Transverse colon (tissue), 4 donors: Measurements from ENCODE around the gene KLF15. TPM values are rescaled to one million over a fixed set of nuclear protein-coding genes. Genes with fewer than 3 reads are reported as not detected.

ENCODE experiments used
- DNase-seq: peaks from one replicate; pipeline ENCODE4 v3.0.0-alpha.2; 2019
- H3K27ac ChIP-seq, 4 donors: fragments of 200-600 bp; sonication (generic); 2 replicates each; pipeline ENCODE4 v1.5.1; 2016 to 2018; ENCODE audit warnings: inconsistent platforms in 4 of 4
- H3K27me3 ChIP-seq: fragments of 200-600 bp; sonication (generic); 2 replicates; pipeline ENCODE4 v1.5.1; 2017; ENCODE audit warnings: inconsistent platforms
- H3K36me3 ChIP-seq, 4 donors: fragments of 200-600 bp; sonication (generic); 2 replicates each; pipeline ENCODE4 v1.5.1; 2017 to 2019; ENCODE audit warnings: inconsistent platforms in 4 of 4
- H3K4me1 ChIP-seq, 4 donors: fragments of 200-600 bp; sonication (generic); 2 replicates each; pipeline ENCODE4 v1.5.1; 2017 to 2020; ENCODE audit warnings: inconsistent platforms in 4 of 4
- H3K4me3 ChIP-seq, 4 donors: fragments of 200-600 bp; sonication (generic); 1 replicate in 1 of 4; 2 replicates in 3 of 4; pipeline versions ENCODE4 v1.5.1 to v1.6.1; 2017 to 2019; ENCODE audit warnings: inconsistent platforms in 4 of 4
- H3K9me3 ChIP-seq, 2 donors: fragments of 200-600 bp; sonication (generic); 2 replicates each; pipeline ENCODE4 v1.5.1; 2017 to 2019; ENCODE audit warnings: inconsistent platforms in 2 of 2
- EP300 ChIP-seq: sonication (generic); formaldehyde crosslinking; IDR thresholded peaks from one replicate; pipeline ENCODE4 v1.6.1; 2017; ENCODE audit warnings: antibody characterized with exemption, low read depth
- POLR2A ChIP-seq: fragments of 450-650 bp; IDR thresholded peaks from one replicate; pipeline ENCODE4 v1.6.1; 2016; ENCODE audit warnings: antibody characterized with exemption, mild to moderate bottlenecking, moderate library complexity
- POLR2AphosphoS5 ChIP-seq, 3 donors: sonication (generic); formaldehyde crosslinking; IDR thresholded peaks; one replicate each; pipeline ENCODE4 v1.6.1; 2016; ENCODE audit warnings: antibody characterized with exemption in 3 of 3
- WGBS, 2 donors: methylation state at CpG; one replicate each; pipeline ENCODE4 v1.1.5; 2018; ENCODE audit warnings: low coverage in 1 of 2; 5-methylcytosine and 5-hydroxymethylcytosine counted together
- in situ Hi-C, 4 donors: fragments of 200-750 bp; cut with MboI; loops; one replicate each; pipeline versions ENCODE4 v1.15.0 to v1.15.1; 2017; ENCODE audit warnings: low sequenced_read_pairs in 3 of 4, low pct_ligation_motif_present in 1 of 4, low pct_unique_long_range_greater_than_20kb in 1 of 4
- intact Hi-C: fragments of 100-400 bp; cut with DNase I; formaldehyde crosslinking; loops from one replicate; pipeline ENCODE4 v1.15.1; 2023; ENCODE audit warnings: low total_unique reads
- total RNA-seq, 4 donors: library from RNA; depleted of rRNA; stranded (reverse); fragments of >200 nt; gene quantifications; one replicate each; pipeline ENCODE4 v1.1.0, GENCODE V29; 2016
- TF ChIP-seq, protein P1 (sequence below), 5 experiments: fragments of 200-600 bp in 3 of 5; fragments of 450-650 bp in 2 of 5; sonication (generic) in 3 of 5; IDR thresholded peaks; 1 replicate in 2 of 5; 2 replicates in 3 of 5; pipeline ENCODE4 v1.5.1; 2016 to 2017; ENCODE audit warnings: antibody characterized with exemption in 5 of 5, inconsistent platforms in 3 of 5, mild to moderate bottlenecking in 2 of 5, moderate library complexity in 1 of 5

The KLF15 gene
- total RNA-seq, 4 donors from 2014 or later = 4.0 to 19.5 (median 8.4) TPM

DNA sequence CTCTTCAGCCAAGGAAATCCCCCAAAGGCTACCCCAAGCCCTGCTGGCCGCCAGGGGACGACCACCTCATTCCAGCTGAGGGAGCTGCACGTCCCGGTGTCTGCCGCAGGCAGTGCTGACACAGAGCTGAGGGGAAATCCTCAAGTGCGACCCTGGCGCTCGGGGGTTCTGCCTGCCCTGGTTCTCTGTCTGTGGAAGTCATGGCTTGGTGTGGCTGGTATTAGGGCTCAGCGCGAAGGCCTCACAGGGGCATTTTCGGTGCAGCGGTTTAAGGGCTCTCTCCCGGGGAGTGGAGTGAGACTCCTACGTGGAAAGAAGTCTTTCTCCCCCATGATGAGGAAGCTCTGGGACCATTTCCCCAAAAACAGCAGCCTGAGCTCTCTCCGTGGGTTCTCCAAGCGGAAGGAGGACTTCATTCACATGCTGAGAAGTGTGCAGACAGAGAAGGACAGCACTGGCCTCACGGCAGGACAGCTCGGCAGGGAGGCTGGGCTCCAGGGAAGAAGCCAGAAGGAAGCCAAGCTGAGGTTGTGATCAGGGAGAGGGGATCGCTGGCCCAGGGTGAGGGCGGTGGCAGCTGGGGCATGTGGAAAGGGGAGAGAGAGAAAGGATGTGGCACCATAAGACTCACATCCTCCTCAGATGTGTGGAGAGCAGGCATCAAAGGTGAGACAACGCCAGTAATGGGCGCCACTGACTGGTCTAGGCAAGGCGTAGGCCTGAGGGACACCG, 48.6 kb downstream of the KLF15 start:
- no peak overlapping the region for H3K4me3 ChIP-seq
- 90 to 91% methylated on average over 5 to 24 of the region's 24 CpGs for WGBS, 2 donors
- TF ChIP-seq POLR2A = no peak
- TF ChIP-seq, protein P1, sequence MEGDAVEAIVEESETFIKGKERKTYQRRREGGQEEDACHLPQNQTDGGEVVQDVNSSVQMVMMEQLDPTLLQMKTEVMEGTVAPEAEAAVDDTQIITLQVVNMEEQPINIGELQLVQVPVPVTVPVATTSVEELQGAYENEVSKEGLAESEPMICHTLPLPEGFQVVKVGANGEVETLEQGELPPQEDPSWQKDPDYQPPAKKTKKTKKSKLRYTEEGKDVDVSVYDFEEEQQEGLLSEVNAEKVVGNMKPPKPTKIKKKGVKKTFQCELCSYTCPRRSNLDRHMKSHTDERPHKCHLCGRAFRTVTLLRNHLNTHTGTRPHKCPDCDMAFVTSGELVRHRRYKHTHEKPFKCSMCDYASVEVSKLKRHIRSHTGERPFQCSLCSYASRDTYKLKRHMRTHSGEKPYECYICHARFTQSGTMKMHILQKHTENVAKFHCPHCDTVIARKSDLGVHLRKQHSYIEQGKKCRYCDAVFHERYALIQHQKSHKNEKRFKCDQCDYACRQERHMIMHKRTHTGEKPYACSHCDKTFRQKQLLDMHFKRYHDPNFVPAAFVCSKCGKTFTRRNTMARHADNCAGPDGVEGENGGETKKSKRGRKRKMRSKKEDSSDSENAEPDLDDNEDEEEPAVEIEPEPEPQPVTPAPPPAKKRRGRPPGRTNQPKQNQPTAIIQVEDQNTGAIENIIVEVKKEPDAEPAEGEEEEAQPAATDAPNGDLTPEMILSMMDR (IDR thresholded peaks at IDR 0.05) = no peak
- no peak for TF ChIP-seq POLR2AphosphoS5 (IDR thresholded peaks at IDR 0.05)
- no peak for TF ChIP-seq EP300
- H3K9me3 ChIP-seq = peaks cover 4 to 7% of the 10 kb centered on the region in 2 donors
- in situ Hi-C loops = no loop called here
- no peak for DNase-seq
- no peaks in the 10 kb centered on the region for H3K4me1 ChIP-seq
- no peak overlapping the region for H3K27ac ChIP-seq
- no peaks in the 10 kb centered on the region for H3K36me3 ChIP-seq
- intact Hi-C loops = no loop called here
- no peaks in the 10 kb centered on the region for H3K27me3 ChIP-seq

DNA sequence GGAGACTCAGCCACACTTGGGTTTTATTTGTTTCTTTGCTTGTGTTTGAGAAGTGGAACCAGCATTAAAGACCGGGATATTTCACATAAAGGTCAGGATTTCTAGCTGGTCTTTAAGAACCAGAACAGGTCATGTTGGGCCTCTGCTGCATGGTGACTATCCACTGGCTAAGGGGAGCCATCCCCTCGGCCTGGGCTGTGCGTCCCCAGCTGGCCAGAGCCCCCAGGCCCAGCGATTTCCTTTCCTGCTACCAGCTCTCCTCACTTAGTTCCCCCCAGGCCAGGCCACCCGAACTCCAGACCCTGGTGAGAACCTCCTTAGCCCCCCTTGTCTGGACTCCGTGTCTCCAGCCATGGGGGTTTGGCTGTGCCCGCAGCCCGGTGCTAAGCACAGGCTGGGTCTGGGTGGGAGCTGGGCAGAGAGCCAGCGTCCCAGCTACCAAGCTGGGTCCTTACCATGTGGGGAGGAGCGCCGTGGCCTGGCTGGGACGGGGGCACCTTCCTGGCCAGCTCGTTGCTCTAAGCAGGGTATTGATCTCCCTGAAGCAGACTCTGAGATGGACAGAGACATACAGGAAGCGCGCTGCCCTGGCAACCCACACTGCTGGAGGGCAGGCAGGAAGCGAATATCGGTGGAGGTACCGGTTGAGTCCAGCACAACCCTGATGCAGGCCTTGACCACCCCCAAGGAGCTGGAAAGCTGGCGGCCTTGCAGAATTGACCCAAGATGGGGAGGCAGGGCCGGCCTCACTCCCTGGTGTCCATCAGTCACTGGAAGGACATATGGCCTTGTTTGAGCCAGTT, 49.4 kb downstream of the KLF15 start:
- Histone ChIP-seq H3K36me3 (no peaks in the 10 kb centered on the region), H3K27me3 (no peaks in the 10 kb centered on the region), H3K4me3 (no peak overlapping the region), H3K27ac (no peak overlapping the region), H3K9me3 (peaks cover 11% of the 10 kb centered on the region in 2 donors), H3K4me1 (no peaks in the 10 kb centered on the region)
- WGBS, 2 donors = 86% methylated on average over 15 of the region's 20 CpGs; no CpG with 5 or more reads in 1 of the 2 donors
- in situ Hi-C loops (no loop called here), intact Hi-C loops (no loop called here)
- DNase-seq = no peak
- TF ChIP-seq POLR2A (no peak), EP300 (no peak), POLR2AphosphoS5 (IDR thresholded peaks at IDR 0.05) (no peak)
- TF ChIP-seq, protein P1 (IDR thresholded peaks at IDR 0.05) = no peak

DNA sequence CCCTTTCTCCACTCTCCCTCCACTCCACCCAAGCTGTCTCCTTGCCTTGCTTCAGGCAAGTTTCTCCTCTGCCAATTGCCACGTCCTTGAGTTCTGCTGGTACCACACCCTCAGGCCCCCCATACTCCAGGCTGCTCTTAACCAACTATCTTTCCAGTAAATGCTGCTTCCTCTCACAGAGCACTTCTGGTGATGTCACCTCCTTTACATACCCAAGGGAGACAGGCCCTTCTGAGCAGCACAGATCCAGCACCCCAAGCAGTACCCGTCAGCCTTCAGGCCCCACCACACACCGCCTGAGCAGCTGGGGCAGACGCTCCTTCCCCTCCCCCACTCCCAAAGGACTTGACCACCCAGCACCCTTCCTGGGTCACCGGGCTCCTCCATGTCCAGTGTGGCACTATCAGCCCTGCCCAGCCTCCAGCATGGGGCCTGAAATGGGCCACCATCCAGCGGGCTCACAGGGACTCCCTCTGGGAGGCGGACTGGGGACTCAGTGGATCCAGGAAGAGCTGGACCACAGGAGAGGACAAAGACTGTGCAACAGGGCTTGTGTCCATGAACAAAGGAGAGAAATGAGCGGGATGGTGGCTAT, 50.2 kb downstream of the KLF15 start:
- 83 to 88% methylated on average over 1 to 7 of the region's 8 CpGs for WGBS, 2 donors
- H3K9me3 ChIP-seq = peaks cover 11% of the 10 kb centered on the region in 2 donors
- no peak for DNase-seq
- in situ Hi-C loops (no loop called here), intact Hi-C loops (no loop called here)
- no peak overlapping the region for H3K4me3 ChIP-seq
- H3K27me3 ChIP-seq = no peaks in the 10 kb centered on the region
- H3K27ac ChIP-seq = no peak overlapping the region
- no peak for TF ChIP-seq POLR2AphosphoS5 (IDR thresholded peaks at IDR 0.05)
- TF ChIP-seq EP300 = no peak
- H3K36me3 ChIP-seq = no peaks in the 10 kb centered on the region
- H3K4me1 ChIP-seq = no peaks in the 10 kb centered on the region

DNA sequence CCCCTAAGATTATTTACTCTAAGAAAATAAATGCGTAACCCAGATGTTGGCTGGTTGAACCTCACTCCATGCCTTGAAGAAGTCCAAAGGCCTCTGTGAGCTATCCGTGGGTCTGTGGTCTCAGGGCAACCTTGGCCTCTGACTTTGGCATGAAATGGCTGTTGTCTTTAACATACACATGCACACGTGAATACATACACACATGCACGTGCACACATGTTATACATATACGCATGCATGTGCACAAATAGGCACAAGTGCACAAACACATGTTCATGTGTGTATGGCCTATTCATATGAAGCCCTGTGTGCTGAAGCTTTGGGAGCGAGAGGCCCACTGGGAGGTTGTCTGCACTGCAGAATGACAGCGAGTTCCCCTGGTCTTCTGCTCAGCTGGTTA, 50.8 kb downstream of the KLF15 start:
- Histone ChIP-seq H3K27ac (no peak overlapping the region), H3K4me1 (no peaks in the 10 kb centered on the region), H3K36me3 (no peaks in the 10 kb centered on the region), H3K27me3 (no peaks in the 10 kb centered on the region), H3K4me3 (no peak overlapping the region), H3K9me3 (peaks cover 11% of the 10 kb centered on the region in 2 donors)
- no peak for DNase-seq
- in situ Hi-C loops = no loop called here
- intact Hi-C loops = no loop called here
- TF ChIP-seq POLR2A (no peak), EP300 (no peak), POLR2AphosphoS5 (IDR thresholded peaks at IDR 0.05) (no peak)
- TF ChIP-seq, protein P1 (IDR thresholded peaks at IDR 0.05) = no peak
- WGBS, 2 donors = 76 to 84% methylated on average over 5 to 7 of the region's 7 CpGs
